Thyroid gland (tissue), 4 donors: ENCODE data around the gene LSM11.

ENCODE experiments used
- POLR2A ChIP-seq, 2 donors: fragments of 450-650 bp; IDR thresholded peaks; one replicate each; pipeline ENCODE4 v1.6.1; 2017; ENCODE audit warnings: antibody characterized with exemption in 2 of 2, mild to moderate bottlenecking in 2 of 2, moderate library complexity in 1 of 2
- TF ChIP-seq, protein P1 (sequence below), 6 experiments: fragments of 200-600 bp in 3 of 6; fragments of 450-650 bp in 3 of 6; sonication (generic) in 3 of 6; IDR thresholded peaks; one replicate each; pipeline ENCODE4 v1.5.1; 2016 to 2019; ENCODE audit warnings: antibody characterized with exemption in 6 of 6, mild to moderate bottlenecking in 2 of 6, inconsistent platforms in 1 of 6, moderate library complexity in 1 of 6

DNA sequence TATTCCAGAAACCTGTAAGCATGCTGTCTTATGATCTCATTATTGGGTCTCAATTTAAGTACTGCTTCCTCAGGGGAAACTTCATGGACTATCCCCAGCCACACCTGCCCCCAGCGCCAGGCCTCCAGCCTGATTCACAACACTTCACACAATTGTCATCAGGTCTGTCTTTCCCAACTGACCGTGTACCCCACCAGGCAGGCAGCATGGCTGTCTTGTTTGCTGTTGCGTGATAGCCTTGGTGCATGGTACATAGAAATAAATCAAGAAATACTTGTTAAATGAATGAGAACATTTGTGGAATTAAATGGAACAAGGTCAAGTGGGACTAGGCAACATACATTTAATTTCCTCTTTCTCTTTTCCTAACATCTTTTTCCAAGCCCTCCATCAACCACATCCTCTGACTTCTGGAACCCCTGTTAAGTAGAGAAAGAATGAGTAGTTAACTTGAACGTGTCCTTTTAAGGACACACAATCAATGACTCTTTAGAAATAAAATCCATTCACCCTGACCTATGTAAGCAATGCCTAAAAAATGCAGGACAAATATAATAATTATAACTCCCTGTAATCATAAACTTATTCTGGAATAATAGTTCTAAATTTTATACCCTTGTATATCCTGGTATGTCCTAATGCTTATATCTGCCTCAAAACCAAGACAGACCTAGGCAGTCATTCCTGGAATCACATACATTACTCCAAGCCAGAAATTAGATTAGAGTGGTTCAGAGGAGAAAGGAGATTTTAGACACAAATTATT, 29.5 kb upstream of the LSM11 start:
- TF ChIP-seq, protein P1, sequence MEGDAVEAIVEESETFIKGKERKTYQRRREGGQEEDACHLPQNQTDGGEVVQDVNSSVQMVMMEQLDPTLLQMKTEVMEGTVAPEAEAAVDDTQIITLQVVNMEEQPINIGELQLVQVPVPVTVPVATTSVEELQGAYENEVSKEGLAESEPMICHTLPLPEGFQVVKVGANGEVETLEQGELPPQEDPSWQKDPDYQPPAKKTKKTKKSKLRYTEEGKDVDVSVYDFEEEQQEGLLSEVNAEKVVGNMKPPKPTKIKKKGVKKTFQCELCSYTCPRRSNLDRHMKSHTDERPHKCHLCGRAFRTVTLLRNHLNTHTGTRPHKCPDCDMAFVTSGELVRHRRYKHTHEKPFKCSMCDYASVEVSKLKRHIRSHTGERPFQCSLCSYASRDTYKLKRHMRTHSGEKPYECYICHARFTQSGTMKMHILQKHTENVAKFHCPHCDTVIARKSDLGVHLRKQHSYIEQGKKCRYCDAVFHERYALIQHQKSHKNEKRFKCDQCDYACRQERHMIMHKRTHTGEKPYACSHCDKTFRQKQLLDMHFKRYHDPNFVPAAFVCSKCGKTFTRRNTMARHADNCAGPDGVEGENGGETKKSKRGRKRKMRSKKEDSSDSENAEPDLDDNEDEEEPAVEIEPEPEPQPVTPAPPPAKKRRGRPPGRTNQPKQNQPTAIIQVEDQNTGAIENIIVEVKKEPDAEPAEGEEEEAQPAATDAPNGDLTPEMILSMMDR (IDR thresholded peaks at IDR 0.05) = no peak
- TF ChIP-seq POLR2A (IDR thresholded peaks at IDR 0.05) = no peak
